HG02678 (cell line): ENCODE measurements around the gene PDE7B.
A peak's percentile ranks its signal among the peaks of the same experiment; 100 is the strongest.

Source experiments
- ATAC-seq: cut with Tn5 transposase; IDR thresholded peaks from one replicate; pipeline ENCODE4 v1.9.1; 2021; ENCODE audit warnings: mild to moderate bottlenecking, moderate library complexity; ENCODE audit not compliant: unreplicated experiment

PDE7B gene

GRCh38 chr6:135884136-135884535 is 32.6 kb downstream of the PDE7B start:
- no peak for ATAC-seq

GRCh38 chr6:135887069-135887468 is 35.6 kb downstream of the PDE7B start:
- ATAC-seq: no peak

- ATAC-seq: no peak
Measured at GRCh38 chr6:135888818-135889217, 37.3 kb downstream of the PDE7B start.

- no peak for ATAC-seq
Measured at GRCh38 chr6:135890876-135891275, 39.4 kb downstream of the PDE7B start.

- ATAC-seq: no peak
Measured at GRCh38 chr6:135891710-135892109, 40.2 kb downstream of the PDE7B start.

GRCh38 chr6:135895231-135895911 is 43.9 kb downstream of the PDE7B start:
- ATAC-seq: no peak

GRCh38 chr6:135897087-135897486 is 45.6 kb downstream of the PDE7B start:
- no peak for ATAC-seq

- ATAC-seq: no peak
Measured at GRCh38 chr6:135901774-135902524, 50.4 kb downstream of the PDE7B start.

- ATAC-seq: no peak
Measured at GRCh38 chr6:135902756-135903331, 51.3 kb downstream of the PDE7B start.

GRCh38 chr6:135904666-135905065 is 53.2 kb downstream of the PDE7B start:
- ATAC-seq: no peak

- no peak for ATAC-seq
Measured at GRCh38 chr6:135905604-135906300, 54.3 kb downstream of the PDE7B start.

- no peak for ATAC-seq
Measured at GRCh38 chr6:135906542-135906941, 55.0 kb downstream of the PDE7B start.

- ATAC-seq: no peak
Measured at GRCh38 chr6:135906972-135907465, 55.5 kb downstream of the PDE7B start.

GRCh38 chr6:135909737-135910387 is 58.4 kb downstream of the PDE7B start:
- peak; percentile 80 for ATAC-seq

GRCh38 chr6:135910790-135911618 is 59.5 kb downstream of the PDE7B start:
- no peak for ATAC-seq

GRCh38 chr6:135913785-135914184 is 62.3 kb downstream of the PDE7B start:
- no peak for ATAC-seq

GRCh38 chr6:135919026-135919425 is 67.5 kb downstream of the PDE7B start:
- no peak for ATAC-seq

GRCh38 chr6:135920689-135921088 is 69.2 kb downstream of the PDE7B start:
- ATAC-seq: no peak

- ATAC-seq: no peak
Measured at GRCh38 chr6:135921188-135921587, 69.7 kb downstream of the PDE7B start.

- ATAC-seq: no peak
Measured at GRCh38 chr6:135922174-135922573, 70.7 kb downstream of the PDE7B start.
